ENCODE measurements around the gene STRBP. TPM values are rescaled to one million over a fixed set of nuclear protein-coding genes. Genes with fewer than 3 reads are reported as not detected.
"Not testable (repeated sequence)": the region's sequence is repeated elsewhere in the genome, so short reads cannot be mapped to it uniquely, and the experiment has no call there.

STRBP gene
- total RNA-seq, result 10 to 100 TPM; 11.1 to 15.4 TPM
- 29.1 to 39.6 reads per million in 2 donors for total RNA-seq

DNA sequence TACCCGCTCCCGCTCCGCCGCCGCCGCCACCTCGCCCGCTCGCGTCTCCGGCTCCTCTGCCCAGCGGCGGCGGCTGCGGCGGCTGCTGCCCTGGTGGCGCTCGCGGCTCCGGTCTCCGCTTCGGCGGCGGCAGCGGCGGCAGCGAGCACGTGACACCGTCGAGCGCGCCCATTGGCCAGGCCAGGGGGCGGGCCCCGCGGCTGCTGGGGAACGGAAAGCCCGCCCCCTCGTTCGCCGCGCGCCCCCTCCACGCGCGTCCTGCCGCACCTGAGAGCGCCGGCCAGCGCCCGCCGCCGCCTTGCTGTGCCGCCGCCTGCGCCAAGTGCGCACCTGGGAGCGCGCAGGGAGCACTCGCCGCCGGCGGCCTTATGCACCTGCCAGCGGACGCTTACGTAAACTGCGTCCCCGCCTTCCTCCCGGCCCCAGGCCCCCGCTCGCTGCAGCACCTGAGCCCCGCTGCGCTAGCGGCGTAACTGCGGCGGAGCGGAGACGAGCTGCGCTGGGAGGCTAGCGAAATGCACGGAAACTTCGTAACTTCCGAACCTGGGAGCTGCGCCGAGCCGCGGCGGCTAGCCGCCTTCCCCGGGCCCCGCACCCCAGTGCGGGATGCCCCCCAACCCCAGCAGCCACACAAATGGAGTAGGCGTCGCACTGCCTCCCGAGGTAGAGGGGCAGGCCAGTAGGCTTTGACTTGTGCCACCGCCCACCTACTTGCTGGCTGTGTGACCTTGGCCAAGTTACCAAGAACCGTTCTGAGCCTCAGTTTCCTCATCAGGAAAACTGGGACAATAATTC is at the start of gene STRBP:
Gene STRBP, minus strand, starts transcription at position 122 of the 795 bp plus-strand sequence. CDS start 84,452 bp downstream, outside the sequence.
- Mint-ChIP-seq H3K4me3 (peak within 1 kb of the TSS; percentile 94), H3K27me3 (no peaks in the 10 kb centered on the region), H3K36me3 (ENCODE audit: low read depth) (no peaks in the 10 kb centered on the region), H3K27ac (peak within 1 kb of the TSS; percentile 90), H3K4me1 (peaks cover 30% of the 10 kb centered on the region)
- no peaks in the 10 kb centered on the region for H3K9me3 ChIP-seq (ENCODE audit: control insufficient read depth, low read length, poor library complexity, severe bottlenecking)
- DNase-seq (peak; percentile 94 to 96 (median 95)), ATAC-seq (peak; percentile 94)

DNA sequence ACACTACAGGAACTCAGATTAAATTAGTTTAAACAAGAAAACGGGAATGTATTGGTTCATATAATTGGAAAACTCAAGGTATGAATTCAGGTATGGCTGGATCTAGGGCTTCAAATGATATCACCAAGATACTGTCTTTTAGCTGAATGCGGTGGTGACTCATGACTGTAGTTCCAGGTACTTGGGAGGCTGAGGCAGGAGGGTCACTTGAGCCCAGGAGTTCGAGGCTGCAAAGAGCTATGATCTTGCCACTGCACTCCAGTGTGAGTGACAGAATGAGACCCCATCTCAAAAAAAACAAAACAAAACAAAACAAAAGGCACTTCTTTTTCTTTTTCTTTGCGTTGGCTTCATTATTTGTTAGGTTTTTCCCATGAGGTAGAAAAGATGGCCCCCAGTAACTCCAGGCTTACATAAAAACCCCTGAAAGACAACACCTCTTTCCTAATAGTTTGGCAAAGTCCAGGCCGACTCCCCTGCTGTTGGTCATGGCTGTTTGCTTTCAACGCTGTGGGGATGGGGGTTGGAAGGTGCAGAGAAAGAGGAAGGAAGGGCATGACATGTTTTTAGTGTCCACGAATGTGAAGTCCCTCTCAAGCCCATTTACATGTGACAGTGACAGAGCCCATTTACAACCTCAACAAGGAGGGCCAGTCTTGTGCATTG is 47.8 kb upstream of the STRBP start:
- Mint-ChIP-seq H3K4me3 (no peak overlapping the region), H3K36me3 (ENCODE audit: low read depth) (no peaks in the 10 kb centered on the region), H3K27ac (no peak overlapping the region), H3K27me3 (no peaks in the 10 kb centered on the region), H3K4me1 (peaks cover 13% of the 10 kb centered on the region)
- no peaks in the 10 kb centered on the region for H3K9me3 ChIP-seq (ENCODE audit: control insufficient read depth, low read length, poor library complexity, severe bottlenecking)
- DNase-seq, result no peak
- ATAC-seq, result no peak

DNA sequence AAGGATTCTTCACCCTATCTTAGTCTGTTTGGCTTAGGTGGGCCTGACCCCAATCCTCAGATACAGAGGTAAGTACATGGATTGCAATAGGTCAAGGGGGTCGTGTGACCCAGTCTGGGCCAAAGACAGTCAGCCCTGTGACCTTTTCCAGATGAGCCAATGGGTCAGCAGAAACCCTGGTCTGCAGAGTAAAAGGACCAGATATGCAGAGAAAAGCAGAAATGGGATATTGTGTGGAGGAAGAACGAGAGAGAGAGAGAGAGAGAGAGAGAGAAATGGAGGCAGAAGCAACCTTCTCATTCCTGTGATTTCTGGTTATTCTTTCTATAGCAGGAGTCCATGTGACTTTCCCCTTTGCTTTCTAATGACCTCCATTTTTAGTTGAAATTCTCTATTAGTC is 47.2 kb upstream of the STRBP start:
- Mint-ChIP-seq H3K4me3 (peak overlapping the region; percentile 36), H3K27ac (no peak overlapping the region), H3K27me3 (no peaks in the 10 kb centered on the region), H3K4me1 (peaks cover 13% of the 10 kb centered on the region), H3K36me3 (ENCODE audit: low read depth) (no peaks in the 10 kb centered on the region)
- H3K9me3 ChIP-seq (ENCODE audit: control insufficient read depth, low read length, poor library complexity, severe bottlenecking), result no peaks in the 10 kb centered on the region
- no peak for DNase-seq
- ATAC-seq, result no peak

DNA sequence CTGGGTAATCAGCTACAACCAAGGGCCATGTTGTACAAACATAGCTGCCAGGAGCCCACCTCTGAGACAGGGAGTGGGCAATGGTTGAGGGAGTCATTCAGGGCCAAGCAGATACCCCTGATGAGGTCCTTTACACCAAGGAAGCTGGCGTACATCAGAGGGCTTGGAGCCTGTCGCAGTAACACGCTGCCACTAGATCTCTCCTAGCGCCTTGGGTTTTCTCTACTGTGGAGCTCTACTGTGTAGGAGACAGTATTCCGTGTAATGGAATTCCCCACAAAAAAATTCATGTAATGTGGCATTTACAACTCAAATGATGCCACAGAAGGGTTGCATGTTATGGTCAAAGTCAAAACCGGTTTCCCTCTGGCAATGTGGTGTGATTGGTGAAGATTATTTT is 46.2 kb upstream of the STRBP start:
- no peak for DNase-seq
- H3K27me3 Mint-ChIP-seq, result no peaks in the 10 kb centered on the region
- H3K4me1 Mint-ChIP-seq, result peaks cover 13% of the 10 kb centered on the region

DNA sequence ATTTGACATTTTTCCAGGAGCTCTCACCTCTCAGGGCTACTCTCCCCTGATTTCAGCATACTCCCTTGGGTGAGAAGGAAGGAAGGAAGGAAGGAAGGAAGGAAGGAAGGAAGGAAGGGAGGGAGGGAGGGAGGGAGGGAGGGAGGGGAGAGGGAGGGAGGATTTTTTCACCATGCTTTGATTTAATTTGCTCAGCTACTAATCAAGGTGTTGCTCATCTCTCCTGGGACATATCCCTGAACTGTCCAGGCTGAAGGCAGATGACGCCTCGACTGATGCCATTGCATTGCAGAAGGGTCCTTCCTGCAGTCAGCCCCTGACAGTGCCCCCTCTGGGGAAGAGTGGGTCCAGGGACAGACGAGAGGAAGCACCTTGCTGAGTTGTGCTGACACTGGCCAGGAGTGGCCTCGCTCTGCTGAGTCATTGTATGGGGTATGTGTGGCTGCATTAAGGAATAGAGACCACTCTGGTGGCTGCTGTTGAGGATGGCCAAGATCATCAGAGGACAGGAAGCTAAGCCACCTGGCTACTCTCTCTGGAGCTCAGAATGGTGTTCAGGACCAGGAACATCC is 44.0 kb upstream of the STRBP start:
- H3K4me1 Mint-ChIP-seq, result peaks cover 11% of the 10 kb centered on the region
- H3K4me3 Mint-ChIP-seq, result no peak overlapping the region
- no peak for DNase-seq
- no peaks in the 10 kb centered on the region for H3K27me3 Mint-ChIP-seq
- no peak for ATAC-seq
- no peak overlapping the region for H3K27ac Mint-ChIP-seq
- H3K9me3 ChIP-seq (ENCODE audit: control insufficient read depth, low read length, poor library complexity, severe bottlenecking), result no peaks in the 10 kb centered on the region
- no peaks in the 10 kb centered on the region for H3K36me3 Mint-ChIP-seq (ENCODE audit: low read depth)

More for the DNA sequence above, 46.2 kb upstream of the STRBP start:
- Mint-ChIP-seq H3K36me3 (ENCODE audit: low read depth) (no peaks in the 10 kb centered on the region), H3K4me3 (no peak overlapping the region), H3K27ac (peak overlapping the region; percentile 71)
- no peaks in the 10 kb centered on the region for H3K9me3 ChIP-seq (ENCODE audit: control insufficient read depth, low read length, poor library complexity, severe bottlenecking)
- ATAC-seq, result no peak

DNA sequence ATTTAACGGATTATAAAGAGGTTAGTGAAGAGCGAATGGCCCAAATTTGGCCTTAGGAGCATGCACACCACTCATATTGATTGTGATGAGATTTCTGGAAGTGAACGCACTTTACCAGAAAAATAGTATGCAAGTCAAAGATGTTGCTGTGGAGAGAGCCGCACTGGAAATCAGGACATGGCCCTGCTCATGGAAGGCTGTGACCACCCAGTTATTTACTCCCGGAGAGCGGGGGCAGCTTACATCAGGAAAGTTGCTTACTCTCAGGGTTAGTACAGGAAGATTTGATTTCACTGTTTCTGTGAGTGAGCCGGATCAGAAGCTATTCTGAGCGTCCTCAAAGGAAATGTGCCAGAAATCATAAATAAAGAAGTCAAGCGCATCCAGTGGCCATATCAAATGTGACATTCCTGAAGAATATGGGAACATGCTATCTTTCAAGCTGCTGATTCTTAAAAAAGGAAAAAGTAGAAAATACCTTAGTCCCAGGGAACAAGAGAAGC is 42.9 kb upstream of the STRBP start:
- ATAC-seq (no peak), DNase-seq (no peak)
- no peaks in the 10 kb centered on the region for H3K27me3 Mint-ChIP-seq
- H3K9me3 ChIP-seq (ENCODE audit: control insufficient read depth, low read length, poor library complexity, severe bottlenecking), result no peaks in the 10 kb centered on the region
- peaks cover 9% of the 10 kb centered on the region for H3K4me1 Mint-ChIP-seq
- no peak overlapping the region for H3K4me3 Mint-ChIP-seq
- H3K27ac Mint-ChIP-seq, result no peak overlapping the region
- H3K36me3 Mint-ChIP-seq (ENCODE audit: low read depth), result no peaks in the 10 kb centered on the region

DNA sequence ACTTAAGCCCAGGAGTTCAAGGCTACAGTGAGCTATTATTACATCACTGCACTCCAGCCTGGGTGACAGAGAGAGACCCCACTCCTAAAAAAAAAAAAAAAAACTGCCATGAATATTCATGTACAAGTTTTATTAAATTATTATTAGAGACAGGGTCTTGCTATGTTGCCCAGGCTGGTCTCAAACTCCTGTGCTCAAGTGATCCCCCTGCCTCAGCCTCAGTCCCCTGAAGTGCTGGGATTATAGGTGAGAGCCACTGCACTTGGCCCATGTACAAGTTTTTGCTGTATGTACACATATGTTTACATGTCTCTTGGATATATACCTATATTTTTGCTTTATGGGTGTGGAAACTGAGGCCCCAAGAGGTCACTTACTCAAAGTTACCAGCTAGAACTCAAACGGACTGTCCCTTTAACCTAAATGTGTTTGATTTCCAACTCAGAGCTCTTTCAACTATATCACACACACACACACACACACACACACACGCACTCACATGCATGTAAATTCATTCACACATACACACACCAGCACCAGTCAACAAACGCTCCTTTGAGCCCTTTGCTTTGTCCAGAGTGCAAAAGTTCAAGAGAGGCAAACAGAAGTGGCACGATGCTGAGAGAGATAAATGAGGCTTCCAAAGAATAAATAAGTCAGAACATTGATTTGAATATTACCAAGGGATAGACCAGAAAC is 42.3 kb upstream of the STRBP start:
- Mint-ChIP-seq H3K27me3 (no peaks in the 10 kb centered on the region), H3K4me3 (no peak overlapping the region), H3K27ac (no peak overlapping the region), H3K4me1 (peaks cover 9% of the 10 kb centered on the region), H3K36me3 (ENCODE audit: low read depth) (no peaks in the 10 kb centered on the region)
- no peaks in the 10 kb centered on the region for H3K9me3 ChIP-seq (ENCODE audit: control insufficient read depth, low read length, poor library complexity, severe bottlenecking)
- DNase-seq, result no peak
- ATAC-seq, result no peak

DNA sequence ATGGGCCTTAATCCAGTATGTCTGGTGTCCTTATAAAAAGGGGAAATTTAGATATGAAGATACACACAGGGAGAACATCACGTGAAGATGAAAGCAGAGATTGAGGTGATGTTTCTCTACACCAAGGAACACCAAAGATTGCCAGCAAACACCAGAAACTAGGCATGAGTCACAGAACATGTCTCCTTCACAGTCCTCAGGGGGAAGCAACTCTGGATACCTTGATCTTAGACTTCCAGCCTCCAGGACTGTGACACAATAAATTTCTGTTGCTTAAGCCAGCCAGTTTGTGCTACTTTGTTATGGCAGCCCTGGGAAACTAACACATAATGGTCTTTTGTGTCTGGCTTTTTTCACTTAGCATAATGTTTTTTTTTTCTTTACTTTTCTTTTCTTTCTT is 41.2 kb upstream of the STRBP start:
- no peak overlapping the region for H3K4me3 Mint-ChIP-seq
- DNase-seq (no peak), ATAC-seq (no peak)
- no peak overlapping the region for H3K27ac Mint-ChIP-seq
- H3K4me1 Mint-ChIP-seq, result peaks cover 15% of the 10 kb centered on the region
- H3K9me3 ChIP-seq (ENCODE audit: control insufficient read depth, low read length, poor library complexity, severe bottlenecking), result no peaks in the 10 kb centered on the region
- H3K27me3 Mint-ChIP-seq, result no peaks in the 10 kb centered on the region
- no peaks in the 10 kb centered on the region for H3K36me3 Mint-ChIP-seq (ENCODE audit: low read depth)

DNA sequence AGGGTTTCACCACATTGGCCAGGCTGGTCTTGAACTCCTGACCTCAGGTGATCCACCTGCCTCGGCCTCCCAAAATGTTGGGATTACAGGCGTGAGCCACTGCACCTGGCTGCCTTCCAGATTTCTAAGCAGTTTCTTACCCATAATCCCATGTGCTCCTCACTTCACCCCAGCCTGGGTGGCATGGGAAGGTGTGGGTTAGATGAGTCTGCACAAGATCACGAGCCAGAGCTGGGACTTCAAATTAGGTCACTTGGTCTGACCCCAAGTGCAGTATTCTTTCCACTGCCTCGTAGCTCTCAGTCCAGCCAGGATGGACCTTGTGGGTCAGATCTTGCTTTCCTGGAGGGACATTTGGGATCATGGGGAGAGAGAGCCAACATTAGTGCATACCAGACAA is 37.5 kb upstream of the STRBP start:
- DNase-seq (no peak), ATAC-seq (no peak)
- Mint-ChIP-seq H3K27me3 (no peaks in the 10 kb centered on the region), H3K4me1 (peaks cover 9% of the 10 kb centered on the region), H3K4me3 (no peak overlapping the region), H3K27ac (no peak overlapping the region), H3K36me3 (ENCODE audit: low read depth) (no peaks in the 10 kb centered on the region)
- no peaks in the 10 kb centered on the region for H3K9me3 ChIP-seq (ENCODE audit: control insufficient read depth, low read length, poor library complexity, severe bottlenecking)

DNA sequence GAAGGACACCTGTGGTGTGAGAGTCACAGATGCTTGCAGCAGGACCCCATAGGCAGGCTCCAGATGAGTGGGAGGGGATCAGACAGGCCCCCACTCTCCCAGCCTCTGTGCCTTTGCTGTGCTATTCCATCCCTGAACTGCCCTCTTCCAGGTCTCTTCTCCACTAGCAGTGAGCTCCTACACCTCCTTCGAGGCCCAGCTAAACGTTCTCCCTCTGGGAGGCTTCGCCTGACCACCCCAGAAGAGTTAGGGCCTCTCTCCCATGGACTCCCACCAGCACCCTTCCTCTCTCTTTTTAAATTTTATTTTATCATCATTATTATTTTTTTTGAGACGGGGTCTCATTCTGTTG is 35.9 kb upstream of the STRBP start:
- DNase-seq, result no peak
- Mint-ChIP-seq H3K36me3 (ENCODE audit: low read depth) (no peaks in the 10 kb centered on the region), H3K4me3 (no peak overlapping the region), H3K27me3 (no peaks in the 10 kb centered on the region), H3K27ac (peak overlapping the region; percentile 74), H3K4me1 (peaks cover 12% of the 10 kb centered on the region)
- no peaks in the 10 kb centered on the region for H3K9me3 ChIP-seq (ENCODE audit: control insufficient read depth, low read length, poor library complexity, severe bottlenecking)
- ATAC-seq, result no peak

DNA sequence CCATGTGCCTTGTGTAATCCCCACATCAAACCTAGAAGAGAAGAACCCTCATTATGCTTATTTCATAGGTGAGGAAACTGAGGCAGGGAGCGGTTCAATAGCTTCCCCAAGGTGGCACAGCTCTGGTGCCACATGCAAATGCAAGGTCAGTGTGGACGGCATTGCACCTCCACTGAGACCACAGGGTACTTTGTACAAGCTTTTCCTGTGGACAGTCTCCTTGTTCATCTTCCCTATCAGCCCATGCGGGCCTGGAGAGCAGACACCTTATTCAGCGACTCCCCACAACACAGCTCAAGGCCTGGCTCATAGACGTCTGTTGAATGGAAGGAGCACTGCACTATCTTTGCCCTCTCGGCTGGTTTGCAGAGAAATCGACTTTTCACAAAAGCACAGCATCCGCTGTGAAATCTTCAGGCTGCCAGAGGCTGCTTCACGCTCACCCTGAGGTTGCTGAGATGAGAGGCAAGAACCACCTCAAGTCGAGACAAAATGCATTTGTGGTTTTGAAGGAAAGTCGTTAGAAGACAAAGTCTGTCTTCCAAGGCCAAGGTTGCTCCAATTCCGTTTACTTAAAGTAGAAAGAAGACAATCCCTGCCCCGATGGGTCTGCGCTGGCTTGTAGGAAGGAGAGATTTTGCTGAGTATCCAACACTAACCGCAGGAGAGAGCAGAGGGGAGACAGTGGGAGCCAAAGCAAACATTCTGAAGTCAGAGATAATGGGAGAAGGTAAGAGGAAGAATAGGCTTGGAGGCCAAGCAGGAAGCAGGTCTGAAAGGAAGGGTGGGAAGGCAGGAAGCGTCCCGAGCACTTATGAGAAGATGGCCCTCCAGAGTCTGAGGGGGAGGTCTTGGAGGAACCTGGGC is 34.2 kb upstream of the STRBP start:
- H3K4me3 Mint-ChIP-seq, result no peak overlapping the region
- no peaks in the 10 kb centered on the region for H3K27me3 Mint-ChIP-seq
- DNase-seq (no peak), ATAC-seq (no peak)
- H3K4me1 Mint-ChIP-seq, result peaks cover 12% of the 10 kb centered on the region
- no peaks in the 10 kb centered on the region for H3K36me3 Mint-ChIP-seq (ENCODE audit: low read depth)
- peak overlapping the region; percentile 30 for H3K27ac Mint-ChIP-seq
- H3K9me3 ChIP-seq (ENCODE audit: control insufficient read depth, low read length, poor library complexity, severe bottlenecking), result no peaks in the 10 kb centered on the region

DNA sequence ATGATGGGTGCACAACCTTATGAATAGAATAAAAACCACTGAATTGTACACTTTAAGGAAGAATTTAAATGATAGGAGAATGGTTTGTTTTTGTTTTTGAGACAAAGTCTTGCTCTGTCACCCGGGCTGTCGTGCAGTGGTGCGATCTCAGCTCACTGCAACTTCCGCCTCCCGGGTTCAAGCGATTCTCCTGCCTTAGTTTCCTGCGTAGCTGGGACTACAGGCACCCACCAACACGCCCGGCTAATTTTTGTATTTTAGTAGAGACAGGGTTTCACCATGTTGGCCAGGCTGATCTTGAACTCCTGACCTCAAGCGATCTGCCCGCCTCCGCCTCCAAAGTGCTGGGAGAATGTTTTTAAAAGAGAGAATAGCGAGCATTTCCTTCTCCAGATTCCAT is 33.5 kb upstream of the STRBP start:
- not testable (repeated sequence) for H3K4me3 Mint-ChIP-seq; DNase-seq; ATAC-seq; H3K36me3 Mint-ChIP-seq (ENCODE audit: low read depth); H3K9me3 ChIP-seq (ENCODE audit: control insufficient read depth, low read length, poor library complexity, severe bottlenecking); H3K27me3 Mint-ChIP-seq
- H3K27ac Mint-ChIP-seq, result peak overlapping the region; percentile 30
- H3K4me1 Mint-ChIP-seq, result peaks cover 12% of the 10 kb centered on the region

Measured in T-helper 17 cell (primary cell).